GM12878 (cell line): ENCODE data around the gene LARP4B. TPM values are rescaled to one million over a fixed set of nuclear protein-coding genes. Genes with fewer than 3 reads are reported as not detected.

Source experiments
- ATAC-seq: fragments of 200-7000 bp; cut with Tn5 transposase; 3 replicates; pipeline ENCODE4 v1.9.1; 2020; ENCODE audit warnings: mild to moderate bottlenecking, moderate library complexity
- BruUV-seq: library from RNA; stranded (reverse); fragments of 400-500 nt; replicated peaks from 2 replicates; lab custom pipeline; 2021; lab: Mats Ljungman, UMichigan
- CTCF ChIA-PET: fragments of 300-600 bp; sonication (Branson Sonifier 250); formaldehyde crosslinking; extraction: SDS; loops from one replicate; lab custom pipeline; 2021; ENCODE audit warnings: inconsistent platforms; lab: Yijun Ruan, JAX
- POLR2A ChIA-PET: fragments of 350-600 bp; formaldehyde crosslinking; extraction: SDS; loops from one replicate; lab custom pipeline; 2021; ENCODE audit warnings: inconsistent platforms; lab: Charles Lee
- RAD21 ChIA-PET: fragments of 300-600 bp; sonication (Branson Sonifier 250); formaldehyde crosslinking; loops from one replicate; lab custom pipeline; 2023; ENCODE audit warnings: antibody characterized with exemption; ENCODE audit not compliant: unreplicated experiment; lab: Charles Lee
- SMC1A ChIA-PET: fragments of 300-600 bp; sonication (Branson Sonifier 250); formaldehyde crosslinking; loops from one replicate; lab custom pipeline; 2023; ENCODE audit not compliant: unreplicated experiment, uncharacterized antibody; lab: Charles Lee
- DNase-seq: peaks from one replicate; pipeline ENCODE4 v3.0.0-alpha.2; 2011; ENCODE audit warnings: low read depth, low spot score
- FAIRE-seq: peaks from 3 replicates; lab custom pipeline; 2011; peaks lifted over from hg19 to GRCh38; lab: Jason Lieb, UNC
- H2AFZ ChIP-seq: 2 replicates; pipeline ENCODE4 v1.6.0; 2011; ENCODE audit warnings: low read depth, low read length, control low read depth; ENCODE audit not compliant: control insufficient read depth
- H3K27ac ChIP-seq: 2 replicates; pipeline ENCODE4 v1.5.1; 2011; ENCODE audit warnings: control low read depth; ENCODE audit not compliant: control insufficient read depth, insufficient read depth
- H3K27me3 ChIP-seq, 2 experiments: replicated peaks in 1 of 2; 2 replicates each; pipeline versions ENCODE4 v1.6.0 to v1.6.1; 2011; ENCODE audit warnings: low read length in 1 of 2; ENCODE audit not compliant: control insufficient read depth in 2 of 2, insufficient read depth in 2 of 2
- H3K36me3 ChIP-seq, 2 experiments: 2 replicates each; pipeline ENCODE4 v1.5.1; 2011; ENCODE audit warnings: low read length in 1 of 2; ENCODE audit not compliant: control insufficient read depth in 2 of 2, insufficient read depth in 2 of 2
- H3K4me1 ChIP-seq: 2 replicates; pipeline ENCODE4 v1.6.1; 2011; ENCODE audit warnings: mild to moderate bottlenecking, low read length, moderate library complexity, mixed read lengths; ENCODE audit not compliant: control insufficient read depth, insufficient read depth
- H3K4me2 ChIP-seq: 2 replicates; pipeline ENCODE4 v1.6.0; 2011; ENCODE audit warnings: control low read depth; ENCODE audit not compliant: control insufficient read depth, insufficient read depth
- H3K4me3 ChIP-seq: fragments of 200-600 bp; sonication (generic); 2 replicates; pipeline ENCODE4 v1.5.1; 2016
- H3K79me2 ChIP-seq: 2 replicates; pipeline ENCODE4 v1.6.0; 2011; ENCODE audit warnings: low read length; ENCODE audit not compliant: control insufficient read depth, insufficient read depth
- H3K9ac ChIP-seq: 2 replicates; pipeline ENCODE4 v1.8.0; 2011; ENCODE audit warnings: low read length, control low read depth, mixed read lengths; ENCODE audit not compliant: control insufficient read depth, insufficient read depth
- H3K9me3 ChIP-seq: replicated peaks from 3 replicates; pipeline ENCODE4 v1.5.1; 2011; ENCODE audit warnings: mild to moderate bottlenecking, low read length; ENCODE audit not compliant: control insufficient read depth, insufficient read depth
- H4K20me1 ChIP-seq: 2 replicates; pipeline ENCODE4 v1.6.0; 2011; ENCODE audit not compliant: control insufficient read depth, insufficient read depth
- CHD1 ChIP-seq: IDR thresholded peaks from 2 replicates; pipeline ENCODE4 v1.6.1; 2012; ENCODE audit warnings: low read depth, low read length, improper control_type of control experiment
- EGR1 ChIP-seq, 2 experiments: IDR thresholded peaks; 1 replicate in 1 of 2; 2 replicates in 1 of 2; pipeline ENCODE4 v1.6.1; 2011 to 2012; ENCODE audit warnings: low read depth in 2 of 2, low read length in 2 of 2, borderline replicate concordance in 1 of 2, mild to moderate bottlenecking in 1 of 2, moderate library complexity in 1 of 2
- JUNB ChIP-seq: IDR thresholded peaks from 2 replicates; pipeline ENCODE4 v1.6.1; 2016; ENCODE audit warnings: antibody characterized with exemption, mild to moderate bottlenecking
- SPI1 ChIP-seq: IDR thresholded peaks from 2 replicates; pipeline ENCODE4 v1.6.1; 2011; ENCODE audit warnings: low read depth, mild to moderate bottlenecking, low read length, moderate library complexity, borderline replicate concordance; ENCODE audit not compliant: insufficient read depth
- ZBTB40 ChIP-seq: fragments of 450-650 bp; IDR thresholded peaks from 2 replicates; pipeline ENCODE4 v1.6.1; 2016; ENCODE audit warnings: mild to moderate bottlenecking, moderate library complexity, borderline replicate concordance
- ZNF217 ChIP-seq: fragments of 450-650 bp; IDR thresholded peaks from 2 replicates; pipeline ENCODE4 v1.6.1; 2017; ENCODE audit warnings: antibody characterized with exemption, mild to moderate bottlenecking
- WGBS: methylation state at CpG from one replicate; pipeline ENCODE4 v1.1.6; 2016; ENCODE audit warnings: low lambda C conversion rate; ENCODE audit not compliant: insufficient replicate concordance, insufficient coverage; ENCODE audit errors: missing lambda C conversion rate; 5-methylcytosine and 5-hydroxymethylcytosine counted together
- in situ Hi-C: fragments of 300-500 bp; cut with MboI; formaldehyde crosslinking; loops from 9 replicates; pipeline ENCODE4 v1.14.3; 2018; ENCODE audit warnings: mixed read lengths
- intact Hi-C: fragments of 100-400 bp; cut with micrococcal nuclease; formaldehyde crosslinking; loops from one replicate; pipeline ENCODE4 v1.14.2; 2022; ENCODE audit not compliant: unreplicated experiment
- polyA plus RNA-seq, 11 experiments: library from polyadenylated mRNA; depleted of rRNA in 4 of 11; unstranded in 6 of 11; stranded (reverse) in 5 of 11; fragments of >200 nt; fragmentation: Nextera tagmentation in 4 of 11; fragmentation: Illumina TruSeq in 1 of 11; extraction: Ambion mirVana in 4 of 11; extraction: Trizol in 1 of 11; gene quantifications; 1 replicate in 1 of 11; 2 replicates in 10 of 11; pipeline versions ENCODE4 v1.2.1 to v1.2.3, GENCODE V29; 2011 to 2016; ENCODE audit warnings: inconsistent platforms in 2 of 11, missing spikeins in 2 of 11, low read depth in 1 of 11
- total RNA-seq, 4 experiments: library from RNA; depleted of rRNA in 3 of 4; stranded (reverse); fragments of >200 nt in 3 of 4; fragmentation: Illumina TruSeq in 1 of 4; extraction: Trizol in 1 of 4; gene quantifications; 2 replicates each; pipeline versions ENCODE4 v1.2.1 to v1.2.3, GENCODE V29; 2013 to 2021

LARP4B gene
- total and polyA plus RNA-seq, 10 of the 15 experiments (the other 5 are each of a cell fraction or from before 2014, with no cell fraction given) = 10.5 to 119 (median 39.4) TPM

DNA sequence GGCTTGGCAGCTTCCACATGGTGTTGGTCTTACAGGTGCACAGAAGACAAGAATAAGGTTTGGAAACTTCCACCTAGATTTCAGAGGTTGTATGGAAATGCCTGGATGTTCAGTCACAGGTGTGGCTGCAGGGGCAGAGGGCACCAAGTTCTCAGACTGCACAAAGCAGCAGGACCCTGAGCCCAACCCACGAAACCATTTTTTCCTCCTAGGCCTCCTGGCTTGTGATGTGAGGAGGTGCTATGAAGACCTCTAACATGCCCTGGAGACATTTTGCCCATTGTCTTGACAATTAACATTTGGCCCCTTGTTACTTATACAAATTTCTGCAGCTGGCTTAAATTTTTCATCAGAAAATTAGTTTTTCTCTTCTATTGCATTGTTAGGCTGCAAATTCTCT lies 134.3 kb downstream of the LARP4B start:
- Histone ChIP-seq H3K4me2 (no peak overlapping the region), H3K27me3 (no peaks in the 10 kb centered on the region), H3K36me3 (no peaks in the 10 kb centered on the region), H3K9ac (no peak overlapping the region), H3K4me1 (no peaks in the 10 kb centered on the region), H3K79me2 (no peaks in the 10 kb centered on the region), H3K4me3 (no peak overlapping the region), H3K27ac (no peak overlapping the region)
- in situ Hi-C loops (no loop called here), intact Hi-C loops (no loop called here)
- BruUV-seq = no TSS peak
- no peak for DNase-seq
- 44% methylated on average over 1 of the region's 1 CpG for WGBS
- no peak for ATAC-seq
- no peak for FAIRE-seq
- ChIA-PET CTCF (no interaction called here), RAD21 (no interaction called here), SMC1A (no interaction called here)
- TF ChIP-seq EGR1 (IDR thresholded peaks at IDR 0.05; ENCODE audit: borderline replicate concordance in 1 of 2, low read depth in 2 of 2, low read length in 2 of 2) = no peak
- no peak for TF ChIP-seq JUNB
- TF ChIP-seq CHD1 = no peak
- TF ChIP-seq ZNF217 = no peak
- no peak for TF ChIP-seq SPI1
- no peak for TF ChIP-seq ZBTB40
- TF ChIP-seq, all 136 proteins: peak for 0
- Histone ChIP-seq H4K20me1 (no peaks in the 10 kb centered on the region), H2AFZ (no peak overlapping the region), H3K9me3 (peaks cover 2% of the 10 kb centered on the region; the same call in 2 of the 3 replicates)
- POLR2A ChIA-PET = no interaction called here
